K562 (cell line): ENCODE measurements around the gene CKMT2. TPM values are rescaled to one million over a fixed set of nuclear protein-coding genes. Genes with fewer than 3 reads are reported as not detected.

Experiments used
- ARID1B ChIP-seq: fragments of 450-650 bp; IDR thresholded peaks from 2 replicates; pipeline ENCODE4 v1.6.1; 2016; ENCODE audit warnings: antibody characterized with exemption, mild to moderate bottlenecking, inconsistent platforms
- KLF16 ChIP-seq: IDR thresholded peaks from 2 replicates; pipeline ENCODE4 v1.6.1; 2016; ENCODE audit warnings: antibody characterized with exemption
- PHF20 ChIP-seq: fragments of 450-650 bp; IDR thresholded peaks from 2 replicates; pipeline ENCODE4 v1.6.1; 2018; ENCODE audit not compliant: partially characterized antibody
- THRAP3 ChIP-seq: fragments of 450-650 bp; IDR thresholded peaks from 2 replicates; pipeline ENCODE4 v1.6.1; 2016; ENCODE audit warnings: mild to moderate bottlenecking, inconsistent platforms, borderline replicate concordance
- ZNF143 ChIP-seq: sonication (generic); formaldehyde crosslinking; IDR thresholded peaks from 2 replicates; pipeline ENCODE4 v1.9.0; 2022; ENCODE audit warnings: mild to moderate bottlenecking, missing genetic modification reagents
- ZNF217 ChIP-seq: sonication (generic); formaldehyde crosslinking; IDR thresholded peaks from 2 replicates; pipeline ENCODE4 v1.8.0; 2022; ENCODE audit warnings: mild to moderate bottlenecking, missing genetic modification reagents
- ZZZ3 ChIP-seq: fragments of 450-650 bp; IDR thresholded peaks from 2 replicates; pipeline ENCODE4 v1.6.1; 2016; ENCODE audit warnings: antibody characterized with exemption, mild to moderate bottlenecking, moderate library complexity
- polyA plus RNA-seq, 8 experiments: library from polyadenylated mRNA; depleted of rRNA in 4 of 8; stranded (reverse) in 5 of 8; unstranded in 3 of 8; fragments of >200 nt; fragmentation: Nextera tagmentation in 2 of 8; fragmentation: Illumina TruSeq in 1 of 8; extraction: Ambion mirVana in 2 of 8; extraction: Trizol in 1 of 8; gene quantifications; 2 replicates each; pipeline versions ENCODE4 v1.2.1 to v1.2.3, GENCODE V29; 2011 to 2014; ENCODE audit warnings: inconsistent platforms in 1 of 8, missing spikeins in 1 of 8
- total RNA-seq, 7 experiments: library from RNA; depleted of rRNA in 6 of 7; stranded (reverse); fragments of >200 nt in 6 of 7; fragmentation: Illumina TruSeq in 2 of 7; extraction: Trizol in 2 of 7; gene quantifications; 2 replicates each; pipeline versions ENCODE4 v1.2.1 to v1.2.3, GENCODE V29; 2011 to 2021; ENCODE audit warnings: low replicate concordance in 1 of 7
- TF ChIP-seq, protein P1 (sequence below): fragments of 450-650 bp; IDR thresholded peaks from 2 replicates; pipeline ENCODE4 v1.6.1; 2018; ENCODE audit not compliant: partially characterized antibody
- TF ChIP-seq, protein P2 (sequence below): fragments of 450-650 bp; IDR thresholded peaks from 2 replicates; pipeline ENCODE4 v1.6.1; 2016
- TF ChIP-seq, protein P3 (sequence below): fragments of 250-450 bp; sonication (Bioruptor Pico); IDR thresholded peaks from 2 replicates; pipeline ENCODE4 v1.5.0; 2021
- TF ChIP-seq, protein P4 (sequence below): sonication (generic); formaldehyde crosslinking; IDR thresholded peaks from 2 replicates; pipeline ENCODE4 v1.8.1; 2023; ENCODE audit warnings: mild to moderate bottlenecking, missing genetic modification reagents
- TF ChIP-seq, protein P5 (sequence below): sonication (generic); formaldehyde crosslinking; IDR thresholded peaks from 2 replicates; pipeline ENCODE4 v1.8.0; 2022; ENCODE audit warnings: missing genetic modification reagents, mild to moderate bottlenecking, borderline replicate concordance

The CKMT2 gene
- total and polyA plus RNA-seq, 9 of the 15 experiments (the other 6 are each of a cell fraction or from before 2014, with no cell fraction given): 0.03 TPM; not detected in 8

DNA sequence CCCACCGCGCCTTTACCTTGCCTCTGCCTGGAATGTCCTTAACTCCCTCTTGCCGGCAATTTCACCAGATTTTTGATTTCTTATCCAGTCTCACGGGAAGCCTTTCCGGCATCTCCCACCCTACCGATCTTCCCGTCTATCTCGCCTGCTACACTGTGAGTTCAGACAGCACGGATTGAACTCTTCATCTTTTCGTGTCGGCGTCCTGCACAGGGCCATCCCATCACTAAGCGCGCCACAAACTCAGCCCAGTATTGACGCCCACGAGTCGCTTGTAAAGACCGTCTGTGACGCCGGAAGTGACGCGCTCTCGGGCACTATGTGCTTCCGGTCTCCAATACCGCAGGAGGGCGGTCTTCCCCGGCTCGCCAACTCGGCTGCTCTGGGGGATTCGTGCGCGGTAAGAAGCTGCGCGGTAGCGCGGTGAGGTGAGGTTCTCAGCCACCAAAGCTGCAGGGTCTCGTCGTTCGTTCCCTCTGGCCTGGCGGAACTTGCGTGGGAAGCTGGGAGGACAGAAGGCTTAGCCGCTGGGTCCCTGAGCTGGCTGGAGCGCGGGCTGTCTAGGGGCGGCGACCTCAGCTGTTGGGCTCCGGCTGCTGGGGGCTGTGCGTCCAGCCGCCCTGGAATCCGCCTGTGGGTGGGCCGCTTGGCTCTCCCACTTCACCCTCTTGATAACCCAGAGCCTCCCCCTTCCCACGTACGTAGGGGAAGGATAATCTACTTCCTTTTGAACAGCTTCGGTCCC is 68.3 kb downstream of the CKMT2 start, which contains the start of gene ZCCHC9 (continued):
- TF ChIP-seq, protein P1, sequence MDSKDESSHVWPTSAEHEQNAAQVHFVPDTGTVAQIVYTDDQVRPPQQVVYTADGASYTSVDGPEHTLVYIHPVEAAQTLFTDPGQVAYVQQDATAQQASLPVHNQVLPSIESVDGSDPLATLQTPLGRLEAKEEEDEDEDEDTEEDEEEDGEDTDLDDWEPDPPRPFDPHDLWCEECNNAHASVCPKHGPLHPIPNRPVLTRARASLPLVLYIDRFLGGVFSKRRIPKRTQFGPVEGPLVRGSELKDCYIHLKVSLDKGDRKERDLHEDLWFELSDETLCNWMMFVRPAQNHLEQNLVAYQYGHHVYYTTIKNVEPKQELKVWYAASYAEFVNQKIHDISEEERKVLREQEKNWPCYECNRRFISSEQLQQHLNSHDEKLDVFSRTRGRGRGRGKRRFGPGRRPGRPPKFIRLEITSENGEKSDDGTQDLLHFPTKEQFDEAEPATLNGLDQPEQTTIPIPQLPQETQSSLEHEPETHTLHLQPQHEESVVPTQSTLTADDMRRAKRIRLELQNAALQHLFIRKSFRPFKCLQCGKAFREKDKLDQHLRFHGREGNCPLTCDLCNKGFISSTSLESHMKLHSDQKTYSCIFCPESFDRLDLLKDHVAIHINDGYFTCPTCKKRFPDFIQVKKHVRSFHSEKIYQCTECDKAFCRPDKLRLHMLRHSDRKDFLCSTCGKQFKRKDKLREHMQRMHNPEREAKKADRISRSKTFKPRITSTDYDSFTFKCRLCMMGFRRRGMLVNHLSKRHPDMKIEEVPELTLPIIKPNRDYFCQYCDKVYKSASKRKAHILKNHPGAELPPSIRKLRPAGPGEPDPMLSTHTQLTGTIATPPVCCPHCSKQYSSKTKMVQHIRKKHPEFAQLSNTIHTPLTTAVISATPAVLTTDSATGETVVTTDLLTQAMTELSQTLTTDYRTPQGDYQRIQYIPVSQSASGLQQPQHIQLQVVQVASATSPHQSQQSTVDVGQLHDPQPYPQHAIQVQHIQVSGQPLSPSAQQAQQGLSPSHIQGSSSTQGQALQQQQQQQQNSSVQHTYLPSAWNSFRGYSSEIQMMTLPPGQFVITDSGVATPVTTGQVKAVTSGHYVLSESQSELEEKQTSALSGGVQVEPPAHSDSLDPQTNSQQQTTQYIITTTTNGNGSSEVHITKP: peak; percentile 38
- TF ChIP-seq, protein P2, sequence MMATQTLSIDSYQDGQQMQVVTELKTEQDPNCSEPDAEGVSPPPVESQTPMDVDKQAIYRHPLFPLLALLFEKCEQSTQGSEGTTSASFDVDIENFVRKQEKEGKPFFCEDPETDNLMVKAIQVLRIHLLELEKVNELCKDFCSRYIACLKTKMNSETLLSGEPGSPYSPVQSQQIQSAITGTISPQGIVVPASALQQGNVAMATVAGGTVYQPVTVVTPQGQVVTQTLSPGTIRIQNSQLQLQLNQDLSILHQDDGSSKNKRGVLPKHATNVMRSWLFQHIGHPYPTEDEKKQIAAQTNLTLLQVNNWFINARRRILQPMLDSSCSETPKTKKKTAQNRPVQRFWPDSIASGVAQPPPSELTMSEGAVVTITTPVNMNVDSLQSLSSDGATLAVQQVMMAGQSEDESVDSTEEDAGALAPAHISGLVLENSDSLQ: peak; percentile 73
- TF ChIP-seq, protein P3, sequence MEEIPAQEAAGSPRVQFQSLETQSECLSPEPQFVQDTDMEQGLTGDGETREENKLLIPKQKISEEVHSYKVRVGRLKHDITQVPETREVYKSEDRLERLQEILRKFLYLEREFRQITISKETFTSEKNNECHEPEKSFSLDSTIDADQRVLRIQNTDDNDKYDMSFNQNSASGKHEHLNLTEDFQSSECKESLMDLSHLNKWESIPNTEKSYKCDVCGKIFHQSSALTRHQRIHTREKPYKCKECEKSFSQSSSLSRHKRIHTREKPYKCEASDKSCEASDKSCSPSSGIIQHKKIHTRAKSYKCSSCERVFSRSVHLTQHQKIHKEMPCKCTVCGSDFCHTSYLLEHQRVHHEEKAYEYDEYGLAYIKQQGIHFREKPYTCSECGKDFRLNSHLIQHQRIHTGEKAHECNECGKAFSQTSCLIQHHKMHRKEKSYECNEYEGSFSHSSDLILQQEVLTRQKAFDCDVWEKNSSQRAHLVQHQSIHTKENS: no peak
- TF ChIP-seq, protein P4, sequence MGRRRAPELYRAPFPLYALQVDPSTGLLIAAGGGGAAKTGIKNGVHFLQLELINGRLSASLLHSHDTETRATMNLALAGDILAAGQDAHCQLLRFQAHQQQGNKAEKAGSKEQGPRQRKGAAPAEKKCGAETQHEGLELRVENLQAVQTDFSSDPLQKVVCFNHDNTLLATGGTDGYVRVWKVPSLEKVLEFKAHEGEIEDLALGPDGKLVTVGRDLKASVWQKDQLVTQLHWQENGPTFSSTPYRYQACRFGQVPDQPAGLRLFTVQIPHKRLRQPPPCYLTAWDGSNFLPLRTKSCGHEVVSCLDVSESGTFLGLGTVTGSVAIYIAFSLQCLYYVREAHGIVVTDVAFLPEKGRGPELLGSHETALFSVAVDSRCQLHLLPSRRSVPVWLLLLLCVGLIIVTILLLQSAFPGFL (CRISPR knock-in tag): no peak
- TF ChIP-seq KLF16 (no peak), ARID1B (0 out of 2 replicates have a peak, but pooled peaks have one; percentile 19), ZNF143 (CRISPR knock-in tag) (no peak), THRAP3 (no peak), PHF20 (peak; percentile 91), ZZZ3 (no peak), ZNF217 (CRISPR knock-in tag) (no peak)
- TF ChIP-seq, protein P5, sequence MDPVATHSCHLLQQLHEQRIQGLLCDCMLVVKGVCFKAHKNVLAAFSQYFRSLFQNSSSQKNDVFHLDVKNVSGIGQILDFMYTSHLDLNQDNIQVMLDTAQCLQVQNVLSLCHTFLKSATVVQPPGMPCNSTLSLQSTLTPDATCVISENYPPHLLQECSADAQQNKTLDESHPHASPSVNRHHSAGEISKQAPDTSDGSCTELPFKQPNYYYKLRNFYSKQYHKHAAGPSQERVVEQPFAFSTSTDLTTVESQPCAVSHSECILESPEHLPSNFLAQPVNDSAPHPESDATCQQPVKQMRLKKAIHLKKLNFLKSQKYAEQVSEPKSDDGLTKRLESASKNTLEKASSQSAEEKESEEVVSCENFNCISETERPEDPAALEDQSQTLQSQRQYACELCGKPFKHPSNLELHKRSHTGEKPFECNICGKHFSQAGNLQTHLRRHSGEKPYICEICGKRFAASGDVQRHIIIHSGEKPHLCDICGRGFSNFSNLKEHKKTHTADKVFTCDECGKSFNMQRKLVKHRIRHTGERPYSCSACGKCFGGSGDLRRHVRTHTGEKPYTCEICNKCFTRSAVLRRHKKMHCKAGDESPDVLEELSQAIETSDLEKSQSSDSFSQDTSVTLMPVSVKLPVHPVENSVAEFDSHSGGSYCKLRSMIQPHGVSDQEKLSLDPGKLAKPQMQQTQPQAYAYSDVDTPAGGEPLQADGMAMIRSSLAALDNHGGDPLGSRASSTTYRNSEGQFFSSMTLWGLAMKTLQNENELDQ (CRISPR knock-in tag): no peak
